Measurements from ENCODE around the gene CAPZA3. TPM values are rescaled to one million over a fixed set of nuclear protein-coding genes. Genes with fewer than 3 reads are reported as not detected.
"Not testable (repeated sequence)": the region's sequence is repeated elsewhere in the genome, so short reads cannot be mapped to it uniquely, and the experiment has no call there.

The CAPZA3 gene, protein sequence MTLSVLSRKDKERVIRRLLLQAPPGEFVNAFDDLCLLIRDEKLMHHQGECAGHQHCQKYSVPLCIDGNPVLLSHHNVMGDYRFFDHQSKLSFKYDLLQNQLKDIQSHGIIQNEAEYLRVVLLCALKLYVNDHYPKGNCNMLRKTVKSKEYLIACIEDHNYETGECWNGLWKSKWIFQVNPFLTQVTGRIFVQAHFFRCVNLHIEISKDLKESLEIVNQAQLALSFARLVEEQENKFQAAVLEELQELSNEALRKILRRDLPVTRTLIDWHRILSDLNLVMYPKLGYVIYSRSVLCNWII
- not detected in 2 replicates for total RNA-seq (2014; rRNA removed)
- not detected for polyA plus RNA-seq (2012)

- DNase-seq (ENCODE audit: low read depth) = no peak
These were observed at the start of gene CAPZA3, which contains the start of gene PLCZ1 for GRCh38 chr12:18737819-18738218. TSS of gene CAPZA3 (plus strand) at chr12:18738119. CDS start at chr12:18738269, 150 bp downstream. TSS of gene PLCZ1 (minus strand) at chr12:18738012. CDS start at chr12:18737371, 641 bp downstream.

DNA sequence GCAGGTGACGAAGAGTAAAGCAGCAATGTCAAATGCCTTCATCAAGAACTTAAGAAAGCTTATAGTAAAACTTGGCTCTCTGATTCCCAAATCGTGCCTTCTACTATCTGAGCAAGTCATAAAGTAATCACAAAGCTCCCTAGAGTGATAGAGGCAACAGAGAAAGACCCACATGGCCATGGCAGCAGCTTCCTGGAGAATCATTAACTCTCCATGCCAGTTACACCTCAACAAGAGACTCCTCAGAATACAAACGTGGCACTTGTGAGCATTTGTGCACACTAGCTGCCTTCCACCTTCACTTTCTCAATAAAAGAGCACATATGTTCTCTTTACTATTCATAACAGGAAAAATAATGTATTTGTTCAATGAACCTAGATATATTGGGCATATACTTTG, 48.1 kb upstream of the CAPZA3 start:
- DNase-seq (ENCODE audit: low read depth) = no peak

DNA sequence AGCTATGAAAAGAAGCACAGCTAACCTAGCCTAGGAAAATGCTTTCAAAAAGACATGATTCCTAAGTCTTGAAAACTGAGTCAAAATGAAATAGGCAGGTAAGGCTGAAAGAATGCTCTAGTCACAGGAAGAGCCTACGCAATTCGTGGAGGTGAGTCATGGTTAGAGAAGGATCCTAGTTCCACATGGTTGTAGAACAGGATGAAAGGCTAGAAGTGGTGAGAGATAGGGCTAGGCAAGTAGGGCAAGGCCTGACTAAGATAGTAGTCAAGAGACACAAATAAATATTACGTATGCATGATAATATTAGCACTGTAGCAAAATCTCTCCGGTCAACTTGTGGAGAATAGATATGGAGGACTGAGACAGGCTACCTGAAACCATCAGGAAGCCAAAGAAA, 47.3 kb upstream of the CAPZA3 start:
- peak; percentile 35 for DNase-seq (ENCODE audit: low read depth)

DNA sequence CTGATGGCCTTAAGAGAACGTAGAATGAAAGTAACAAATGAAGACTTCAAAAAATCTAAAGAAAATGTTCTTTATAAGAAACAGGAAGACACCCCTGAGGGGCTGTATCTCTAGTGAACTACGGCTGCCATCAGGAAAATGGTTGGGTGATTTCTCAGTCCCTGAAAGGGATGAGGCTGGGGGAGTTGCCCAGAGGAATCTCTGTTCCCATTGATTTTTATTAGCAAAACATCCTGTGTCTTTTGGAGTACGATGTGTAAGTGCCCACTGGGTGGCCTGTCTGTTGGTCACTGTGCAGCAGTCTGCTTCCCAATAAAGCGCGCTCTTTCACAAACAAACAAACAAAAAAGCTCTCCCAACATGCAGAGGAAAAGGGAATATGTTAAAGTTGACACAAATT, 43.9 kb upstream of the CAPZA3 start:
- not testable (repeated sequence) for DNase-seq (ENCODE audit: low read depth)

GRCh38 chr12:18696971-18697602, 40.8 kb upstream of the CAPZA3 start:
- peak; percentile 25 for DNase-seq (ENCODE audit: low read depth)

DNA sequence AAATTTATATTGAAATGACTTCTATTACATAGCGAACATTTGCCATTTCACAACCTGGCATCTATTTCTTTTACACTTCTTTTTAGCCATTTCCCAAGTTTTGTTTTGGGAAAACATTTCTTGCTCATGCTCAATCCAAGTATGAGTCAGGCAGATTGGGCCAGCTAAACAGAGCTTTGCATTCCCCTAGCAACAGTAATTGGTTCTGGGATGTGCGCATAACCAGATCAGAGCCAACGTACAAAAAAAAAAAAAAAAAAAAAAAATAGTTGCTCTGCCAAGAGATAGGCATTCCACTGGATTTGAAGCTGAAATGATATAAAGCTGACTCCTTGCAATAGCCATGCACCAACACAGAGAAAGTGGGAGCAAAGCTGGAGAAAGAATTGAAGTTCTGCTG, 37.6 kb upstream of the CAPZA3 start:
- peak; percentile 64 for DNase-seq (ENCODE audit: low read depth)

DNA sequence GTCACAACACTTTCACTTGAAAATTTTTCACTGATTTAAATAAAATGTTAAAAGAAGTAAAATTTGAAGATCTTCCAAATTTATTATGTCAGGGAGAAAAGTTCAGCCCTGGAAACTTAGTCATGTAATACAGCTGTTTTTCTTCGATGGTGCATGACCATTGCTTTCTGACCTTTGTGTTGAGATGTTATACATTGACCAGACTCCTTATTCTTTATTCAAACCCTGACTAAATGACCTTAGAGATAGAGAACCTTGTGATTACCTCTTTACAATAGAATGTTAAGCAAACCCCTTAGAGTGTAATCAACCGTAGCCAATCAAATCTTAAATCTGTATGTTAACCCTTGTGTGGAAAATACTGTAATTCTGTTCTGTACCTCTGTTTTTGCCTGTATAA, 34.6 kb upstream of the CAPZA3 start:
- DNase-seq (ENCODE audit: low read depth) = no peak

DNA sequence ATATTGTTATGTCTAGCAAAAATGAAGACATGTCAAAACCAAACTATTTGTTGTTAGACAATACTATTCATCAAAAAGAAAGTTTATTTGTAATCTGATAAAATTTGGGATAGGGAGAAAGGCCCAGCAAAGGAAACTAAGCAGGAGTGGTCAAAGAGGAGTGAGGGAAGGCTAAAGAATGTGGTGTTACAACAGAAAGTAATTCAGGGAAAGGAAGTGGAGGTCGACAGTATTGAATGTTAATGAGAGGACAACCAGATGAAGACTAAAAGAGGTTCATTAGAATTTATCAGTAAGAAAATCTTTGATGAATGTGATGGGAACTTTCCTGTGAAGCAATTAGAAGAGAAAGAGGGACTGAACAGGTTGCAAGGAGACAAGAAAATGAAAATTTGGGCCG, 34.0 kb upstream of the CAPZA3 start:
- DNase-seq (ENCODE audit: low read depth) = no peak

DNA sequence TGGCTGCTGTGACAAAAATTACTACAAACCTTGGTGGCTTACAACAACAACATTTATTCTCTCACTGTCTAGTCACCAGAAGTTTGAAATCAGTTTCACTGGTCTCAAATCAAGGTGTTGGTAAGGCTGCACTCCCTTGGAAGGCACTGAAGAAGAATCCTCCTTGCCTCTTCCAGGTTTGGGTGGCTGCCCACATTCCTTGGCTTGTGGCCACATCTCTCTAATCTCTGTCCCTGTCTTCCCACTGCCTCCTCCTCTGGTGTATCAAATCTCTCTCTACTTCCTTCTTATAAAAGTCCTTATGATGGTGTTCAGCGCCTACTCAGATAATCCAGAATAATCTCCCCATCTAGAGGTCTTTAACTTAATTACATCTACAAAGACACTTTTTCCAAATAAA, 31.1 kb upstream of the CAPZA3 start:
- DNase-seq (ENCODE audit: low read depth) = peak; percentile 4

- DNase-seq (ENCODE audit: low read depth) = no peak
These were observed 21.7 kb upstream of the CAPZA3 start for GRCh38 chr12:18716236-18716635.

- DNase-seq (ENCODE audit: low read depth) = no peak
These were observed 19.5 kb upstream of the CAPZA3 start for GRCh38 chr12:18718462-18718861.

DNA sequence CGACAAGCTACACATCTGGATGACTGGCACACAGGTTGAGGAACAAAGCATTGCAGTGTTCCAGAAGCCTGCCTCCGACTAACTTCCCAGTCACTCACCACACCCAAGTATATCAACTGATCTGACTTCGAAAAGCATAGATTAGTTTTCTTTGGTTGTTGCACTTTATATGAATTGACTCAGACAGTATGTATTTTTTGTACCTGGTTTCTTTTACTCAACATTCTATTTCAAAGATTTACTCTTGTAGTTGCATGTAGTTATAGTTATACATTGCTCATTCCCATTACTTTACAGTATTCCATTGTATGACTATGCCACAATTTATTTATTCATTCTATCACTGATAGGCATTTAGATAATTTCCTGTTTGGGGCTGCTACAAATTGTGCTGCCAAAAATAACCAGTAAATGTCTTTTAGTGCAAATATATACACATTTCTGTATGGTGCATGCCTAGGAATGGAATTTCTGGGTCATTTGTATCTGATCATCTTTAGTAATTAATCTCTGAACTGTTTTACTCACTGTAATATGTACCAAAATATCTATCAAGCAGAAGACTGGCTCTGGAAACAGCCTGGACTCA, 17.9 kb upstream of the CAPZA3 start:
- no peak for DNase-seq (ENCODE audit: low read depth)

DNA sequence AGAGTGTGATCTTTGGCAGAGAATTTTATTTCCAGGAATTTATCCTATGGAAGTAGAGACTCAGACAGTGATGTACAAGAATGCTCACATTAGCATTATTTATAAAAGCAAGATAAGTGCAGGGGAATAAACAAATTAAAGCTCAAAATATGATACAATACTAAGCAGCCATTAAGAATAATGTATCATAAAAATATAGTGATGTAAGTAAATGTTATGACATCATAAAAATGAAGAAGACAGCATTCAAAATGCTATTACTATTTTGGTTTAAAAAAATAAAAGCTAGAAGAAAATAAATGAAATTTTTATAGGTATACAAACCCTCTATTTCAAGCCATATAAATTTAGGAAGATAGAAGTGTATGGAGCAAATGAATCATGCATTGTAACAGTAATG, 17.2 kb upstream of the CAPZA3 start:
- no peak for DNase-seq (ENCODE audit: low read depth)

DNA sequence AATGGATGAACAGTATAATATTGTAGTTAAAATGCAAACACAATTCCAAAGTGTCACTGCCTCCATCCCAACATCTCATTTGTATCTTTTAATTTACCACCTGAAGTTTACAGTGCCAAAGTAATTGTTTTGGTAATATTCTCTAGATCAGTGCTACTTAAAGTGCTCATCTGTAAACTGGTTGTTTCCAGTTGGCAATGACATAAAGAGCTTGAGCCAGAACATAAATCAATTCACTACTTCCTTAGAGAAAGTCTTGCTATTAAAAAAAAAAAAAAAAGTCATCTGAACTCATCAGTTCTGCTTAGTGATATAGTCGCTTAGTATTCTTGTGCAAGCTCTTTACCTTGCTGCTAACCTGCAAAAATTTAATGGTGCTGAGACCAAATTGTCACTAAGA, 16.5 kb upstream of the CAPZA3 start:
- no peak for DNase-seq (ENCODE audit: low read depth)

- peak; percentile 34 for DNase-seq (ENCODE audit: low read depth)
These were observed 14.2 kb upstream of the CAPZA3 start for GRCh38 chr12:18723752-18724151.

DNA sequence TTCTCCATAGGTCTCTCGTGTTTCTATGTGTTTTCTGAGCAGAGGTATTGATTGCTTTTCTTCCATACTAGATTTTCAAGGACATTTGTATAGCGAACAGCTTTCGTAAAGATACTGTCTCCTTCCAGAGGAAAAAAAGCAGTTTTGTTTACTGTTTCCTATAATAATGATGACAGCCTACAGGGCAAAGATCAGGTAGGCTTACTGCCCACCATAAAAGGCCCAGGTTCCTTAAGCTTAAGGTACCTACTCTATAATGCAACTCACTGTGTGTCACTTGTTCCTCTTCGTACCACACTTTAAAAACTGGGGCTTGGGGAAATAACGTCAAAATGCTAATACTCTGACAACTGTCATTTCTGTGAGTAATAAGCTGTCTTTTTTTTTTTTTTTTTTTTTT, 6.8 kb upstream of the CAPZA3 start:
- no peak for DNase-seq (ENCODE audit: low read depth)

- DNase-seq (ENCODE audit: low read depth) = peak; percentile 80
These were observed 10.0 kb downstream of the CAPZA3 start for GRCh38 chr12:18747895-18748294.

DNA sequence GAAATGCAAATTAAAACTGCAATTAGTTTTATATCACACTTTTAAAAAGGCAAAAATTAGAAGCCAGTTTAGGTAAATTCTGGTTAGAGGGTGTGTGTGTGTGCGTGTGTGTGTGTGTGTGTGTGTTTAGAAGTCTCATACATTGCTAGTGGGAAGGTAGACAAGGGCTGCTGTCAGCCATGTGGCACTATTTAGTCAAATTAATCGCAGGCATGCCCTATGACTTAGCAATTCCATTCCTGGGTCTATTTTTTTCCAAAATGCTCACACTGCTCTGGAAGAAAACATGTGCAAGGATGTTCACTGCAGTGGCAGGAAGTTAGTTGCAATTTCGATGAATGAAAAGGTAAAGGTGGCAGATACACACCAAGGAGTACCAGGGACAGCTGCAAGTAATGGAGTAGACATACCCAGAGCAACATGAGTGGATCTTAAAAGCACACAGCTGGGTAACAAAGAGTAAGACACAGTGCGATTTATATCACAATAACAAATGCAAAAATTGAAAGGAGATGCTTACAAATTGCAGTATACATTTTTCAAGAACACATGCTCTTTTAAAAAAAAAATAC, 11.6 kb downstream of the CAPZA3 start:
- DNase-seq (ENCODE audit: low read depth) = no peak

- DNase-seq (ENCODE audit: low read depth) = peak; percentile 17
These were observed 12.2 kb downstream of the CAPZA3 start for GRCh38 chr12:18750085-18750484.

- DNase-seq (ENCODE audit: low read depth) = no peak
These were observed 13.9 kb downstream of the CAPZA3 start for GRCh38 chr12:18751866-18752265.

GRCh38 chr12:18752280-18752920, 14.5 kb downstream of the CAPZA3 start:
- DNase-seq (ENCODE audit: low read depth) = peak; percentile 92

- no peak for DNase-seq (ENCODE audit: low read depth)
These were observed 15.0 kb downstream of the CAPZA3 start for GRCh38 chr12:18752947-18753346.
